Left colon (tissue), 2 donors: Measurements from ENCODE around the gene LGALS8. TPM values are rescaled to one million over a fixed set of nuclear protein-coding genes. Genes with fewer than 3 reads are reported as not detected.
"Not testable (repeated sequence)": the region's sequence is repeated elsewhere in the genome, so short reads cannot be mapped to it uniquely, and the experiment has no call there.

ENCODE experiments used
- ATAC-seq: fragments of 200-7000 bp; cut with Tn5 transposase; one replicate; pipeline ENCODE4 v1.9.1; 2020; ENCODE audit warnings: mild to moderate bottlenecking, moderate library complexity
- DNase-seq, 2 donors: peaks; one replicate each; pipeline ENCODE4 v3.0.0-alpha.2; 2020
- intact Hi-C, 2 donors: fragments of 100-400 bp; cut with DNase I in 1 of 2; cut with micrococcal nuclease in 1 of 2; formaldehyde crosslinking; loops; one replicate each; pipeline versions ENCODE4 v1.11.2 to v1.14.0; 2022; cut with DNase I, micrococcal nuclease
- long read RNA-seq: library from polyadenylated mRNA; unstranded; transcript quantifications from one replicate; pipeline ENCODE4 v2.0.0, GENCODE V29; 2021
- total RNA-seq, 2 donors: library from RNA; stranded (reverse); fragmentation: NEBNext Ultra II Directional; extraction: Animal tissue kit (Norgen Biotek cat#: 25700); gene quantifications; one replicate each; pipeline ENCODE4 v1.2.1, GENCODE V29; 2021
- donor health status: DM: no; HTN: no; CAD: no.
- donor health status: DM: yes; HTN: yes; CAD: no.

LGALS8 gene
- total RNA-seq = 10 to 100 TPM; 39.2 to 42.0 TPM
- long read RNA-seq, full-length matches to known transcripts = 13 of 36 reads
- long read RNA-seq, partial matches to known transcripts = 16 of 36 reads
- long read RNA-seq, other reads (novel, unspliced or antisense) = 7 of 36 reads

GRCh38 chr1:236523704-236524141, at the start of gene LGALS8:
TSS of gene LGALS8 (plus strand) at chr1:236523982. CDS start at chr1:236526071, 2,089 bp downstream.
- intact Hi-C loops = no loop called here
- ATAC-seq (peak; percentile 90), DNase-seq (peak; percentile 88 to 92)

GRCh38 chr1:236476019-236476418, 47.8 kb upstream of the LGALS8 start:
- DNase-seq (no peak), ATAC-seq (no peak)
- intact Hi-C loops = no loop called here

- intact Hi-C loops = no loop called here
- ATAC-seq (peak; percentile 85), DNase-seq (peak; percentile 30 to 41)
Observed at GRCh38 chr1:236480758-236481436, 42.9 kb upstream of the LGALS8 start.

GRCh38 chr1:236484310-236484971, 39.3 kb upstream of the LGALS8 start:
- intact Hi-C loops = no loop called here
- no peak for ATAC-seq

GRCh38 chr1:236486356-236487002, 37.3 kb upstream of the LGALS8 start:
- no peak for DNase-seq
- ATAC-seq = no peak
- intact Hi-C loops = no loop called here

More at GRCh38 chr1:236484310-236484971, 39.3 kb upstream of the LGALS8 start:
- DNase-seq = no peak

- DNase-seq, intact Hi-C loops, ATAC-seq: not testable (repeated sequence)
Observed at GRCh38 chr1:236489161-236489560, 34.6 kb upstream of the LGALS8 start.

GRCh38 chr1:236489710-236490377, 33.9 kb upstream of the LGALS8 start:
- ATAC-seq (peak; percentile 63), DNase-seq (no peak)
- intact Hi-C loops = loop anchor here (2.0 to 5.0 kb wide), 2 partner anchors 381 to 388 kb away; no protein-coding TSS in a partner anchor

GRCh38 chr1:236491469-236492136, 32.2 kb upstream of the LGALS8 start:
- intact Hi-C loops = loop anchor here (2.0 to 5.0 kb wide), 2 partner anchors 383 to 389 kb away; no protein-coding TSS in a partner anchor
- ATAC-seq (no peak), DNase-seq (no peak)

- ATAC-seq (no peak), DNase-seq (no peak)
- intact Hi-C loops = loop anchor here in 1 of 2 donors (5.0 kb wide), 1 partner anchor 390 kb away; no protein-coding TSS in a partner anchor
Observed at GRCh38 chr1:236492378-236492777, 31.4 kb upstream of the LGALS8 start.

- intact Hi-C loops = loop anchor here in 1 of 2 donors (5.0 kb wide), 1 partner anchor 392 kb away; no protein-coding TSS in a partner anchor
- DNase-seq (no peak), ATAC-seq (no peak)
Observed at GRCh38 chr1:236494082-236494481, 29.7 kb upstream of the LGALS8 start.

- ATAC-seq (no peak), DNase-seq (no peak)
- intact Hi-C loops = loop anchor here in 1 of 2 donors (5.0 kb wide), 1 partner anchor 393 kb away; no protein-coding TSS in a partner anchor
Observed at GRCh38 chr1:236494586-236495466, 29.0 kb upstream of the LGALS8 start.

- ATAC-seq = peak; percentile 23
- intact Hi-C loops = no loop called here
- DNase-seq = no peak
Observed at GRCh38 chr1:236495467-236496112, 28.2 kb upstream of the LGALS8 start.

- ATAC-seq (no peak), DNase-seq (no peak)
- intact Hi-C loops = no loop called here
Observed at GRCh38 chr1:236497908-236498307, 25.9 kb upstream of the LGALS8 start.

GRCh38 chr1:236501093-236501492, 22.7 kb upstream of the LGALS8 start:
- DNase-seq = no peak
- ATAC-seq = no peak
- intact Hi-C loops = no loop called here

- no peak for ATAC-seq
- intact Hi-C loops = no loop called here
- no peak for DNase-seq
Observed at GRCh38 chr1:236502579-236502971, 21.2 kb upstream of the LGALS8 start.

GRCh38 chr1:236502972-236503639, 20.7 kb upstream of the LGALS8 start:
- DNase-seq = peak; percentile 62 to 68
- intact Hi-C loops = no loop called here
- peak; percentile 95 for ATAC-seq
